HG03139 (cell line): ENCODE results near the gene GLOD4.

Source experiments
- ATAC-seq: cut with Tn5 transposase; IDR thresholded peaks from one replicate; pipeline ENCODE4 v1.9.1; 2021; ENCODE audit not compliant: unreplicated experiment

The GLOD4 gene

GRCh38 chr17:744937-745336 lies 37.1 kb downstream of the GLOD4 start:
- ATAC-seq, result no peak

- no peak for ATAC-seq
Observed at GRCh38 chr17:743139-743538, 38.9 kb downstream of the GLOD4 start.

- ATAC-seq, result no peak
Observed at GRCh38 chr17:742147-742793, 39.8 kb downstream of the GLOD4 start.

GRCh38 chr17:740240-741017 lies 41.7 kb downstream of the GLOD4 start:
- ATAC-seq, result peak; percentile 59

- no peak for ATAC-seq
Observed at GRCh38 chr17:737561-738113, 44.4 kb downstream of the GLOD4 start.

GRCh38 chr17:733743-734142 lies 48.3 kb downstream of the GLOD4 start:
- no peak for ATAC-seq

GRCh38 chr17:732902-733720 lies 49.0 kb downstream of the GLOD4 start:
- peak; percentile 31 for ATAC-seq

GRCh38 chr17:732067-732901 lies 49.8 kb downstream of the GLOD4 start, which contains the start of gene TLCD3A:
Gene TLCD3A (plus strand): TSS chr17:732596. CDS start chr17:732648, 52 bp downstream.
- peak; percentile 39 for ATAC-seq

- no peak for ATAC-seq
Observed at GRCh38 chr17:731644-732066, 50.4 kb downstream of the GLOD4 start.

GRCh38 chr17:728911-729310 lies 53.2 kb downstream of the GLOD4 start:
- no peak for ATAC-seq

- no peak for ATAC-seq
Observed at GRCh38 chr17:726271-726919, 55.7 kb downstream of the GLOD4 start.

- ATAC-seq, result no peak
Observed at GRCh38 chr17:725746-726145, 56.3 kb downstream of the GLOD4 start.

- ATAC-seq, result no peak
Observed at GRCh38 chr17:725084-725483, 57.0 kb downstream of the GLOD4 start.

GRCh38 chr17:721540-721937 lies 60.5 kb downstream of the GLOD4 start:
- no peak for ATAC-seq

GRCh38 chr17:720706-721539 lies 61.2 kb downstream of the GLOD4 start:
- no peak for ATAC-seq

- no peak for ATAC-seq
Observed at GRCh38 chr17:718075-718474, 64.0 kb downstream of the GLOD4 start.
